ENCODE results near the gene VMAC.

DNA sequence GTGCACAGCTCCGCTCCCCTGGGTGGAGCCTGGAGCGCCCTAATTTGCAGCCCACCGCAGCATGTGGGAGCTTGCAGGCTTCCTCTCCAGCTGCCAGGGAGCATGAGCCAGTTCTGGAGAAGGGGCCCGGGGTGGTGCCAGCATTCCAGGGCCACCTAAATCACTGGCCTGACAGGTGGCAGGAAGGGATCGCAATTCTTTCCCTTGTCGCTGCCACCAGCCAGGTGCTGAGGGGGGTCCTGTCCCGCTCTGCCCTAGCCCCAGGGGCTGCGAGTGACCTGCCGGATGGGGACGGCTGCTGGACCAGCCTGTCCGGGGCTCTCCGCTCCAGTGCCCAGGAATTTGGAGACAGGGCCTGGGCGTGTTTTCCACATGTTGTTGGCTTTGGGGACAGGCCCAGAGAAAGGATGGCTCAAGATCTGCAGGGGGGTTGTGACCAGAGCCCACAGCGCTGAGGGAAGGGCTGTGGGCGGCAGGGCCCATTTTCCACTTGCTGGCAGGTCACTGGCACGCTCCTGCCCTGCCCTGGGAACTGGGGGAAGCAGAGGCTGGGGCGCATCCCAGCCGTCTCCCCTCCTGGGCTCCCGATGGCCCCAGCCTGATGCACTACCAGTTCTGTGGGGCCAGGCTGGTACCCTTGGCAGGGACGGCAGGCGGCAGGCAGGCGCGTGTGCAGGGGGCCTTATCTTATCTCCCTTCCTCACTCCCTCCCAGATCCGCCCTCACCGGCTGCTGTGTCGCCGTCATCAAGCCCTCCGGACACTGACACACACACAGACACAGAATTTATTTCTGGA lies 10.6 kb upstream of the VMAC start:
- TF ChIP-seq, protein P1, sequence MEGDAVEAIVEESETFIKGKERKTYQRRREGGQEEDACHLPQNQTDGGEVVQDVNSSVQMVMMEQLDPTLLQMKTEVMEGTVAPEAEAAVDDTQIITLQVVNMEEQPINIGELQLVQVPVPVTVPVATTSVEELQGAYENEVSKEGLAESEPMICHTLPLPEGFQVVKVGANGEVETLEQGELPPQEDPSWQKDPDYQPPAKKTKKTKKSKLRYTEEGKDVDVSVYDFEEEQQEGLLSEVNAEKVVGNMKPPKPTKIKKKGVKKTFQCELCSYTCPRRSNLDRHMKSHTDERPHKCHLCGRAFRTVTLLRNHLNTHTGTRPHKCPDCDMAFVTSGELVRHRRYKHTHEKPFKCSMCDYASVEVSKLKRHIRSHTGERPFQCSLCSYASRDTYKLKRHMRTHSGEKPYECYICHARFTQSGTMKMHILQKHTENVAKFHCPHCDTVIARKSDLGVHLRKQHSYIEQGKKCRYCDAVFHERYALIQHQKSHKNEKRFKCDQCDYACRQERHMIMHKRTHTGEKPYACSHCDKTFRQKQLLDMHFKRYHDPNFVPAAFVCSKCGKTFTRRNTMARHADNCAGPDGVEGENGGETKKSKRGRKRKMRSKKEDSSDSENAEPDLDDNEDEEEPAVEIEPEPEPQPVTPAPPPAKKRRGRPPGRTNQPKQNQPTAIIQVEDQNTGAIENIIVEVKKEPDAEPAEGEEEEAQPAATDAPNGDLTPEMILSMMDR (IDR thresholded peaks at IDR 0.05; ENCODE audit: low read length): no peak
- no peak for TF ChIP-seq EZH2phosphoT487 (IDR thresholded peaks at IDR 0.05; ENCODE audit: low read length)
